SU-DHL-6 (cell line): ENCODE results near the gene ANO9.

Experiments
- H2AFZ ChIP-seq: fragments of 200-600 bp; sonication (generic); 2 replicates; pipeline ENCODE4 v1.6.1; 2014; ENCODE audit warnings: low read depth, mild to moderate bottlenecking, moderate library complexity, mixed read lengths, antibody characterized with exemption, low read length; ENCODE audit not compliant: severe bottlenecking
- H3F3A ChIP-seq: fragments of 200-600 bp; shearing (Covaris generic); 2 replicates; pipeline ENCODE4 v1.6.0; 2016; ENCODE audit warnings: antibody characterized with exemption, mild to moderate bottlenecking; ENCODE audit not compliant: insufficient read depth
- H3K27ac ChIP-seq: fragments of 200-600 bp; sonication (generic); 2 replicates; pipeline ENCODE4 v1.5.1; 2016; ENCODE audit warnings: low read depth, mild to moderate bottlenecking, low read length, moderate library complexity, mixed read lengths
- H3K27me3 ChIP-seq: fragments of 200-600 bp; sonication (generic), shearing (Covaris generic); 2 replicates; pipeline ENCODE4 v1.6.0; 2014; ENCODE audit warnings: mild to moderate bottlenecking, low read length
- H3K36me3 ChIP-seq: fragments of 200-600 bp; sonication (generic); 2 replicates; pipeline ENCODE4 v1.6.1; 2014; ENCODE audit warnings: mild to moderate bottlenecking, low read length, mixed read lengths
- H3K4me2 ChIP-seq: fragments of 300-600, 200-600 bp; shearing (Covaris generic), sonication (generic); 2 replicates; pipeline ENCODE4 v1.6.0; 2014; ENCODE audit warnings: low read length, low read depth, mild to moderate bottlenecking; ENCODE audit not compliant: poor library complexity, severe bottlenecking
- H3K4me3 ChIP-seq: fragments of 200-600 bp; sonication (generic); 2 replicates; pipeline ENCODE4 v1.5.1; 2014; ENCODE audit warnings: antibody characterized with exemption, low read length, mild to moderate bottlenecking, mixed read lengths; ENCODE audit not compliant: insufficient read depth, poor library complexity, severe bottlenecking
- H3K79me2 ChIP-seq: fragments of 200-600 bp; sonication (generic); 2 replicates; pipeline ENCODE4 v1.6.1; 2014; ENCODE audit warnings: mild to moderate bottlenecking, low read length, moderate library complexity; ENCODE audit not compliant: insufficient read depth
- H3K9ac ChIP-seq: fragments of 200-600 bp; sonication (generic); 2 replicates; pipeline ENCODE4 v1.7.0; 2014; ENCODE audit warnings: mild to moderate bottlenecking, low read length
- H3K9me2 ChIP-seq: fragments of 200-600 bp; sonication (generic); replicated peaks from 2 replicates; pipeline ENCODE4 v1.6.1; 2014; ENCODE audit warnings: low read length; ENCODE audit not compliant: insufficient read depth
- H3K9me3 ChIP-seq: fragments of 200-600 bp; sonication (generic); 2 replicates; pipeline ENCODE4 v1.6.1; 2014; ENCODE audit warnings: low read length, mixed read lengths; ENCODE audit not compliant: insufficient read depth
- H4K20me1 ChIP-seq: fragments of 200-600 bp; sonication (generic); 2 replicates; pipeline ENCODE4 v1.6.1; 2014; ENCODE audit warnings: low read depth, mild to moderate bottlenecking, antibody characterized with exemption, low read length, moderate library complexity, mixed read lengths
- CTCF ChIP-seq: fragments of 200-600 bp; sonication (generic); IDR thresholded peaks from one replicate; pipeline ENCODE4 v1.5.1; 2017; ENCODE audit warnings: antibody characterized with exemption, mild to moderate bottlenecking, low read length, moderate library complexity; ENCODE audit not compliant: insufficient read depth, poor library complexity, severe bottlenecking
- EZH2phosphoT487 ChIP-seq: fragments of 200-600 bp; sonication (generic), shearing (Covaris generic); conservative IDR thresholded peaks from 2 replicates; pipeline ENCODE4 v1.6.1; 2018; ENCODE audit warnings: mild to moderate bottlenecking, antibody characterized with exemption, low read length, moderate library complexity, mixed read lengths

Gene ANO9

DNA sequence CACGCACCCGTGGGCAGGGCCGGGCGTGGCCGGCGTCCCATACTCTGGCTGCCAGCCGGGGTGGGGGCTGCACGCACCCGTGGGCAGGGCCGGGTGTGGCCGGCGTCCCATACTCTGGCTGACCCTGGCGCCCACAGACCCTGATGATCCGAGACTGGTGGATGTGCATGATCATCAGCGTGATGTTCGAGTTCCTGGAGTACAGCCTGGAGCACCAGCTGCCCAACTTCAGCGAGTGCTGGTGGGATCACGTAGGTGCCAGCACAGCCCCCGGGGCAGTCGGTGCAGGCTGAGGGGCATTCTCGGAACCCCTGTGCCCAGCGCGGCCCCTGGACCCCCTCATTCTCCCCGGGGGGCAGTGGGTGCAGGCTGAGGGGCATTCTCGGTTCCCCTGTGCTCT, 46.3 kb upstream of the ANO9 start:
- Histone ChIP-seq H3K9me2 (no peaks in the 10 kb centered on the region), H3K9me3 (no peaks in the 10 kb centered on the region), H3K9ac (no peak overlapping the region), H3K4me3 (no peak overlapping the region), H2AFZ (no peak overlapping the region), H3F3A (no peaks in the 10 kb centered on the region), H3K36me3 (no peaks in the 10 kb centered on the region), H3K79me2 (no peaks in the 10 kb centered on the region), H3K27ac (no peak overlapping the region), H3K27me3 (no peaks in the 10 kb centered on the region), H3K4me2 (no peak overlapping the region), H4K20me1 (no peaks in the 10 kb centered on the region)
- TF ChIP-seq CTCF (no peak), EZH2phosphoT487 (no peak)

- no peak overlapping the region for H3K4me2 ChIP-seq
- H3K27me3 ChIP-seq: no peaks in the 10 kb centered on the region
- no peaks in the 10 kb centered on the region for H4K20me1 ChIP-seq
- no peaks in the 10 kb centered on the region for H3F3A ChIP-seq
- H3K9ac ChIP-seq: no peak overlapping the region
- H2AFZ ChIP-seq: no peak overlapping the region
- H3K9me3 ChIP-seq: no peaks in the 10 kb centered on the region
- no peak overlapping the region for H3K4me3 ChIP-seq
- TF ChIP-seq CTCF: no peak
- no peak for TF ChIP-seq EZH2phosphoT487
- H3K9me2 ChIP-seq: no peaks in the 10 kb centered on the region
- no peak overlapping the region for H3K27ac ChIP-seq
- H3K36me3 ChIP-seq: no peaks in the 10 kb centered on the region
- no peaks in the 10 kb centered on the region for H3K79me2 ChIP-seq
Observed at GRCh38 chr11:487571-488021, 45.8 kb upstream of the ANO9 start.

DNA sequence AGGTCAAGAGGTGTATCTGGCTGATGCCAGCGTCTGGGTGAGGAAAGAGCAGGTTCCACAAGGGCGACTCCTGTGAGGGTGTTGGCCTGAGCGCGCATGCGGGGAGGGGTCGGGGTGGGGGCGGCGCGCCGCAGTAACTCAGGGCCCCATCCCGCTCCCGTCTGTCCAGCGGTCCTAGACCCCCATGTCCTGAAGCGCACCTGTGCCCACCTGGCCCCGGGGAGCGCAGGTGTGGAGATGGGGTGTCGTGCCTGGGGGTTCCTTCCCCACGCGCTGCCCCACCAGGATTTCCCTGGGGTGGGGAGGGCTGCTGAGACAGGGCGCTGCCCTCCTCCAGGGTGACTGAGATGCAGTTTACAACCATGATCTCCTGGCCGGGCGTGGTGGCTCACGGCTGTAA, 44.4 kb upstream of the ANO9 start:
- H3K4me2 ChIP-seq: no peak overlapping the region
- TF ChIP-seq CTCF (no peak), EZH2phosphoT487 (no peak)
- H4K20me1 ChIP-seq: no peaks in the 10 kb centered on the region
- H3K9me3 ChIP-seq: no peaks in the 10 kb centered on the region
- no peaks in the 10 kb centered on the region for H3K36me3 ChIP-seq
- no peaks in the 10 kb centered on the region for H3K9me2 ChIP-seq
- no peaks in the 10 kb centered on the region for H3F3A ChIP-seq
- H3K27me3 ChIP-seq: no peaks in the 10 kb centered on the region
- H3K27ac ChIP-seq: no peak overlapping the region
- no peaks in the 10 kb centered on the region for H3K79me2 ChIP-seq
- no peak overlapping the region for H3K4me3 ChIP-seq
- no peak overlapping the region for H3K9ac ChIP-seq
- H2AFZ ChIP-seq: no peak overlapping the region

GRCh38 chr11:484616-485015, 42.8 kb upstream of the ANO9 start:
- Histone ChIP-seq H3K9me2 (no peaks in the 10 kb centered on the region), H3K4me3 (no peak overlapping the region), H3K4me2 (no peak overlapping the region), H3F3A (no peaks in the 10 kb centered on the region), H4K20me1 (no peaks in the 10 kb centered on the region), H3K9me3 (no peaks in the 10 kb centered on the region), H3K27ac (no peak overlapping the region), H3K36me3 (no peaks in the 10 kb centered on the region), H3K9ac (no peak overlapping the region), H3K27me3 (no peaks in the 10 kb centered on the region), H2AFZ (no peak overlapping the region), H3K79me2 (no peaks in the 10 kb centered on the region)
- TF ChIP-seq CTCF: no peak
- no peak for TF ChIP-seq EZH2phosphoT487
